Natural killer cell (primary cell): ENCODE data around the gene SEMA6C. TPM values are rescaled to one million over a fixed set of nuclear protein-coding genes. Genes with fewer than 3 reads are reported as not detected.
"Not testable (repeated sequence)": the region's sequence is repeated elsewhere in the genome, so short reads cannot be mapped to it uniquely, and the experiment has no call there.

ENCODE experiments used
- ATAC-seq, 3 donors: fragments of 150-1000 bp in 2 of 3; fragments of 200-7000 bp in 1 of 3; cut with Tn5 transposase; 1 replicate in 1 of 3; 2 replicates in 2 of 3; pipeline ENCODE4 v1.10.0; 2021; ENCODE audit warnings: mild to moderate bottlenecking in 2 of 3, moderate library complexity in 2 of 3
- DNase-seq, 2 donors: peaks; one replicate each; pipeline versions ENCODE4 v3.0.0 to v3.0.0-alpha.2; 2013 to 2021; ENCODE audit warnings: mixed read lengths in 1 of 2
- H3K27ac ChIP-seq: one replicate; pipeline ENCODE4 v1.5.1; 2013; ENCODE audit warnings: mild to moderate bottlenecking, low read length
- H3K27me3 ChIP-seq: one replicate; pipeline ENCODE4 v1.6.1; 2013; ENCODE audit warnings: low read length; ENCODE audit not compliant: control insufficient read depth, insufficient read depth
- H3K36me3 ChIP-seq: one replicate; pipeline ENCODE4 v1.6.1; 2013; ENCODE audit warnings: low read length; ENCODE audit not compliant: control insufficient read depth, insufficient read depth
- H3K4me1 ChIP-seq: one replicate; pipeline ENCODE4 v1.6.1; 2013; ENCODE audit warnings: low read length; ENCODE audit not compliant: control insufficient read depth, insufficient read depth
- H3K4me3 ChIP-seq: one replicate; pipeline ENCODE4 v1.5.1; 2013; ENCODE audit warnings: low read length
- H3K9me3 ChIP-seq: one replicate; pipeline ENCODE4 v1.6.1; 2013; ENCODE audit warnings: low read length; ENCODE audit not compliant: control insufficient read depth, insufficient read depth
- H3K27ac Mint-ChIP-seq, 2 donors: one replicate each; pipeline ENCODE4 v1.8.0; 2022; ENCODE audit warnings: mild to moderate bottlenecking in 2 of 2, mixed read lengths in 2 of 2, moderate library complexity in 1 of 2
- H3K27me3 Mint-ChIP-seq, 2 donors: one replicate each; pipeline ENCODE4 v1.8.0; 2022; ENCODE audit warnings: low read depth in 2 of 2, mixed read lengths in 2 of 2
- H3K36me3 Mint-ChIP-seq: one replicate; pipeline ENCODE4 v1.8.0; 2022; ENCODE audit warnings: mixed read lengths
- H3K4me1 Mint-ChIP-seq, 2 donors: one replicate each; pipeline ENCODE4 v1.8.0; 2022; ENCODE audit warnings: mixed read lengths in 2 of 2
- H3K4me3 Mint-ChIP-seq: one replicate; pipeline ENCODE4 v1.8.0; 2022; ENCODE audit warnings: mild to moderate bottlenecking, moderate library complexity, mixed read lengths
- H3K9me3 Mint-ChIP-seq, 2 donors: one replicate each; pipeline ENCODE4 v1.8.0; 2022; ENCODE audit warnings: mixed read lengths in 2 of 2
- CTCF ChIP-seq: fragments of 200-600 bp; IDR thresholded peaks from one replicate; pipeline ENCODE4 v1.8.0; 2022; ENCODE audit warnings: antibody characterized with exemption
- WGBS: methylation state at CpG from one replicate; pipeline ENCODE4 v1.1.7; 2013; ENCODE audit warnings: missing lambda C conversion rate; ENCODE audit not compliant: insufficient coverage; 5-methylcytosine and 5-hydroxymethylcytosine counted together
- intact Hi-C: fragments of 100-400 bp; cut with micrococcal nuclease; formaldehyde crosslinking; loops from one replicate; pipeline ENCODE4 v1.14.2; 2022
- total RNA-seq, 4 donors: library from RNA; stranded (reverse); fragments of 120-200 nt in 1 of 4; gene quantifications; one replicate each; pipeline versions ENCODE4 v1.2.3 to v1.2.4, GENCODE V29; 2013 to 2022

Gene SEMA6C
- total RNA-seq, result 1 to 10 TPM; 2.5 to 5.8 (median 3.0) TPM
- total RNA-seq (2013), result 0.74 TPM

- Histone ChIP-seq H3K9me3 (no peaks in the 10 kb centered on the region), H3K4me3 (peak within 1 kb of the TSS; percentile 83)
These were observed at the start of gene SEMA6C for GRCh38 chr1:151146412-151147131. SEMA6C (minus strand) TSS chr1:151146631; CDS start chr1:151142621, 4,010 bp downstream.

GRCh38 chr1:151194894-151195594 lies 48.6 kb upstream of the SEMA6C start:
- WGBS, result 94% methylated on average over 11 of the region's 17 CpGs
- H3K27ac Mint-ChIP-seq, intact Hi-C loops, H3K36me3 ChIP-seq, H3K27me3 ChIP-seq, H3K36me3 Mint-ChIP-seq, H3K9me3 ChIP-seq, H3K9me3 Mint-ChIP-seq, DNase-seq, H3K27ac ChIP-seq, ATAC-seq, H3K4me3 Mint-ChIP-seq, H3K4me3 ChIP-seq: not testable (repeated sequence)
- H3K4me1 Mint-ChIP-seq, result peaks cover 32 to 33% of the 10 kb centered on the region in 2 donors
- peaks cover 25% of the 10 kb centered on the region for H3K4me1 ChIP-seq
- peaks cover 7 to 10% of the 10 kb centered on the region in 2 donors for H3K27me3 Mint-ChIP-seq

More at GRCh38 chr1:151146412-151147131, at the start of gene SEMA6C:
- Mint-ChIP-seq H3K4me3 (peak within 1 kb of the TSS; percentile 92), H3K36me3 (no peaks in the 10 kb centered on the region), H3K4me1 (peaks cover 9 to 27% of the 10 kb centered on the region in 2 donors), H3K9me3 (no peaks in the 10 kb centered on the region), H3K27ac (peak within 1 kb of the TSS; percentile 45 to 83), H3K27me3 (peaks cover 0 to 8% of the 10 kb centered on the region in 2 donors)
- H3K36me3 ChIP-seq, result no peaks in the 10 kb centered on the region
- under 1% methylated on average over 61 of the region's 61 CpGs for WGBS
- intact Hi-C loops, result no loop called here
- H3K27ac ChIP-seq, result no peak within 1 kb of the TSS
- peaks cover 7% of the 10 kb centered on the region for H3K27me3 ChIP-seq
- DNase-seq, result peak; percentile 85 to 91
- no peak for TF ChIP-seq CTCF
- peak; percentile 99 to 100 (median 100) for ATAC-seq
- peaks cover 18% of the 10 kb centered on the region for H3K4me1 ChIP-seq

GRCh38 chr1:151193856-151194255 lies 47.4 kb upstream of the SEMA6C start:
- Histone ChIP-seq H3K36me3 (no peaks in the 10 kb centered on the region), H3K4me1 (peaks cover 22% of the 10 kb centered on the region), H3K9me3 (no peaks in the 10 kb centered on the region), H3K27me3 (no peaks in the 10 kb centered on the region), H3K27ac (no peak overlapping the region), H3K4me3 (no peak overlapping the region)
- H3K9me3 Mint-ChIP-seq, result no peaks in the 10 kb centered on the region
- H3K27ac Mint-ChIP-seq, result no peak overlapping the region
- intact Hi-C loops, result no loop called here
- WGBS, result 83% methylated on average over 1 of the region's 1 CpG
- ATAC-seq, result no peak
- no peak for TF ChIP-seq CTCF
- H3K4me1 Mint-ChIP-seq, result peaks cover 32 to 33% of the 10 kb centered on the region in 2 donors
- H3K36me3 Mint-ChIP-seq, result no peaks in the 10 kb centered on the region
- no peak for DNase-seq
- H3K27me3 Mint-ChIP-seq, result peaks cover 7 to 10% of the 10 kb centered on the region in 2 donors
- no peak overlapping the region for H3K4me3 Mint-ChIP-seq

GRCh38 chr1:151193304-151193703 lies 46.9 kb upstream of the SEMA6C start:
- Histone ChIP-seq H3K4me1 (peaks cover 28% of the 10 kb centered on the region), H3K9me3 (no peaks in the 10 kb centered on the region), H3K36me3 (no peaks in the 10 kb centered on the region), H3K27ac (no peak overlapping the region), H3K27me3 (no peaks in the 10 kb centered on the region), H3K4me3 (no peak overlapping the region)
- no peak overlapping the region for H3K4me3 Mint-ChIP-seq
- peaks cover 7 to 10% of the 10 kb centered on the region in 2 donors for H3K27me3 Mint-ChIP-seq
- no peaks in the 10 kb centered on the region for H3K9me3 Mint-ChIP-seq
- peaks cover 32 to 33% of the 10 kb centered on the region in 2 donors for H3K4me1 Mint-ChIP-seq
- no peaks in the 10 kb centered on the region for H3K36me3 Mint-ChIP-seq
- WGBS, result 75% methylated on average over 6 of the region's 6 CpGs
- DNase-seq, result no peak
- H3K27ac Mint-ChIP-seq, result no peak overlapping the region
- no peak for TF ChIP-seq CTCF
- intact Hi-C loops, result no loop called here
- ATAC-seq, result no peak
